NB4 (cell line): ENCODE data around the gene AGPAT3.

ENCODE experiments used
- MYC ChIP-seq: IDR thresholded peaks from 2 replicates; pipeline ENCODE4 v1.6.1; 2011; ENCODE audit warnings: low read depth, low read length
- POLR2A ChIP-seq: IDR thresholded peaks from 2 replicates; pipeline ENCODE4 v1.6.1; 2011; ENCODE audit warnings: mild to moderate bottlenecking; ENCODE audit not compliant: insufficient read length; ENCODE audit errors: extremely low read depth
- TF ChIP-seq, protein P1 (sequence below): IDR thresholded peaks from one replicate; pipeline ENCODE4 v1.5.1; 2012; ENCODE audit warnings: low read depth, low read length

DNA sequence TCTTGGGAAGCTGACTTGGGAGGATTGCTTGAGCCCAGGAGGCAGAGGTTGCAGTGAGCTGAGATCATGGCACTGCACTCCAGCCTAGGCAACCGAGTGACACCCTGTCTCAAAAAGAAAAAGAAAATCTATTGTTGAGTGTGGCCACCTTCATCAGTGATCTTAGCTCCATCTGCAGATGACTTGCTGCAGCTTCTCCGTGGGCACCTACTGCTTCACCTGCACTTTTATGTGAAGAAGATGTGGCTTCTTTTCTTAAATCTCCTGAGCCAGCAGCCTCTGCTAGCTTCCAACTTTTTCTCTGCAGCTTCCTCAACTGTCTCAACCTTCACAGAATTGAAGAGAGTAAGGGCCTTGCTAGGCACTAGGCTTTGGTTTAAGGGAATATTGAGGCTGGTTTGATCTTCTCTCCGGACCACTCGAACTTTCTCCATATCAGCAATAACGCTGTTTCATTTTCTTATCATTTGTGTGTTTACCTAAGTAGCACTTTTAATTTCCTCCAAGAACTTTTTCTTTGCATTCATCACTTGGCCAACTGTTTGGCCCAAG lies 28.0 kb downstream of the AGPAT3 start:
- TF ChIP-seq, protein P1, sequence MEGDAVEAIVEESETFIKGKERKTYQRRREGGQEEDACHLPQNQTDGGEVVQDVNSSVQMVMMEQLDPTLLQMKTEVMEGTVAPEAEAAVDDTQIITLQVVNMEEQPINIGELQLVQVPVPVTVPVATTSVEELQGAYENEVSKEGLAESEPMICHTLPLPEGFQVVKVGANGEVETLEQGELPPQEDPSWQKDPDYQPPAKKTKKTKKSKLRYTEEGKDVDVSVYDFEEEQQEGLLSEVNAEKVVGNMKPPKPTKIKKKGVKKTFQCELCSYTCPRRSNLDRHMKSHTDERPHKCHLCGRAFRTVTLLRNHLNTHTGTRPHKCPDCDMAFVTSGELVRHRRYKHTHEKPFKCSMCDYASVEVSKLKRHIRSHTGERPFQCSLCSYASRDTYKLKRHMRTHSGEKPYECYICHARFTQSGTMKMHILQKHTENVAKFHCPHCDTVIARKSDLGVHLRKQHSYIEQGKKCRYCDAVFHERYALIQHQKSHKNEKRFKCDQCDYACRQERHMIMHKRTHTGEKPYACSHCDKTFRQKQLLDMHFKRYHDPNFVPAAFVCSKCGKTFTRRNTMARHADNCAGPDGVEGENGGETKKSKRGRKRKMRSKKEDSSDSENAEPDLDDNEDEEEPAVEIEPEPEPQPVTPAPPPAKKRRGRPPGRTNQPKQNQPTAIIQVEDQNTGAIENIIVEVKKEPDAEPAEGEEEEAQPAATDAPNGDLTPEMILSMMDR, result no peak
- TF ChIP-seq MYC, result no peak
- TF ChIP-seq POLR2A, result no peak
